ENCODE data around the gene SPATC1L.

GRCh38 chr21:46205166-46205565, 20.9 kb upstream of the SPATC1L start:
- TF ChIP-seq GATA3 (IDR thresholded peaks at IDR 0.05; ENCODE audit: low read depth, low read length) (no peak), GATA2 (IDR thresholded peaks at IDR 0.05; ENCODE audit: low read depth, low read length) (no peak)
